ENCODE measurements around the gene STAM.

- TF ChIP-seq POLR2A (IDR thresholded peaks at IDR 0.05), result no peak
- TF ChIP-seq CTCF (IDR thresholded peaks at IDR 0.05), result no peak
- no peak for TF ChIP-seq POLR2AphosphoS5 (IDR thresholded peaks at IDR 0.05)
- TF ChIP-seq EP300 (IDR thresholded peaks at IDR 0.05), result no peak
Observed at GRCh38 chr10:17637869-17638268, 6.1 kb upstream of the STAM start.
